AG04449 (cell line): ENCODE data around the gene RAD52.

ENCODE experiments used
- CTCF ChIA-PET: fragments of 350-600 bp; formaldehyde crosslinking; extraction: SDS; loops from one replicate; lab custom pipeline; 2021; ENCODE audit warnings: antibody characterized with exemption; lab: Yijun Ruan, JAX
- POLR2A ChIA-PET: fragments of 400-600, 350-600 bp; formaldehyde crosslinking; extraction: SDS; loops from one replicate; lab custom pipeline; 2020; ENCODE audit warnings: antibody characterized with exemption, inconsistent platforms; lab: Yijun Ruan, JAX
- DNase-seq: peaks from one replicate; pipeline ENCODE4 v3.0.0-alpha.2; 2010; ENCODE audit warnings: low read depth, low spot score
- H3K4me3 ChIP-seq: 2 replicates; pipeline ENCODE4 v1.5.1; 2011; ENCODE audit warnings: low read depth, mild to moderate bottlenecking, control low read depth, low read length
- TF ChIP-seq, protein P1 (sequence below): IDR thresholded peaks from one replicate; pipeline ENCODE4 v1.5.1; 2011; ENCODE audit warnings: mild to moderate bottlenecking, moderate library complexity, low read length, control low read depth, inconsistent platforms; ENCODE audit not compliant: insufficient read depth; ENCODE audit errors: missing control alignments

RAD52 gene

DNA sequence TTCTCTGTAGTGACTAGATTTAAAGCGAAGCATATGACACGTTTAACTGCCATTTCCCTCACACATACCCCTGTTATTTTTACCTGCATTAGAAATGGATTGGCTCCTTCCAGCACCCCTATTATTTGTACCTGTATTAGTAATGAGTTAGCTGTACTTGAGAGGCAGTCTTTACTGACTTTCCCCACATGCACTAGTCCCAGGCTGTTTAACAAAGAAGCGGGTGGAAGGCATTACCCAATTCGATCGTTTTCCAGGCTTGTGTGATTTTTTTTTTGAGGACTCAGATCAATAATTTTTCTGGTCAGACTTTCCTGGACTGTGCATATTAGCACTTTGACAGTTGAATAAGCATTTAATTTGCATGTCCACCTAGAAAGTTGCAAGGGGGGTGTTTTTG is 46.4 kb downstream of the RAD52 start:
- TF ChIP-seq, protein P1, sequence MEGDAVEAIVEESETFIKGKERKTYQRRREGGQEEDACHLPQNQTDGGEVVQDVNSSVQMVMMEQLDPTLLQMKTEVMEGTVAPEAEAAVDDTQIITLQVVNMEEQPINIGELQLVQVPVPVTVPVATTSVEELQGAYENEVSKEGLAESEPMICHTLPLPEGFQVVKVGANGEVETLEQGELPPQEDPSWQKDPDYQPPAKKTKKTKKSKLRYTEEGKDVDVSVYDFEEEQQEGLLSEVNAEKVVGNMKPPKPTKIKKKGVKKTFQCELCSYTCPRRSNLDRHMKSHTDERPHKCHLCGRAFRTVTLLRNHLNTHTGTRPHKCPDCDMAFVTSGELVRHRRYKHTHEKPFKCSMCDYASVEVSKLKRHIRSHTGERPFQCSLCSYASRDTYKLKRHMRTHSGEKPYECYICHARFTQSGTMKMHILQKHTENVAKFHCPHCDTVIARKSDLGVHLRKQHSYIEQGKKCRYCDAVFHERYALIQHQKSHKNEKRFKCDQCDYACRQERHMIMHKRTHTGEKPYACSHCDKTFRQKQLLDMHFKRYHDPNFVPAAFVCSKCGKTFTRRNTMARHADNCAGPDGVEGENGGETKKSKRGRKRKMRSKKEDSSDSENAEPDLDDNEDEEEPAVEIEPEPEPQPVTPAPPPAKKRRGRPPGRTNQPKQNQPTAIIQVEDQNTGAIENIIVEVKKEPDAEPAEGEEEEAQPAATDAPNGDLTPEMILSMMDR = no peak
- ChIA-PET CTCF (no interaction called here), POLR2A (no interaction called here)
- DNase-seq = no peak
- no peak overlapping the region for H3K4me3 ChIP-seq

DNA sequence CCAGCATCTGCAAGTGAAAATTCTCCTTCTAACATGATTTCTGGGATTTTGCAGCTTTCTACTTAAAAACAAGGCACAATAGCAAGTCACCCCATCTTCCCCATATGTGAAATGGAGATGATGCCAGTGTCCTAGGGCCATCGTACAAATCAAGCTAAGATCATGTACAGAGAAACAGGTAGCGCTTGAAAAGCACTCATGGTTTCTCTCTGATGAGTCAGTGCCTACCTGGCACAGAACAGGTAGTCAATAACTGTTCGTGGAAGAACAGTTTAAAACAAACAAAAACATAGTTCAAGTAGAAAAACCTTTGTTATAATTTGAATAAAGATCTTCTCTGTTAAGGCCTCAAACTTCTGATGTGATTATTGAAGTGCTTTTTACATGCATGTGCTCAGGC is 46.9 kb downstream of the RAD52 start:
- H3K4me3 ChIP-seq = no peak overlapping the region
- TF ChIP-seq, protein P1 = no peak
- DNase-seq = no peak
- POLR2A ChIA-PET = no interaction called here
- CTCF ChIA-PET = interaction anchor here (1.0 kb wide), 1 partner anchor 190 kb away, joined by 5 read pairs; no protein-coding TSS in a partner anchor

DNA sequence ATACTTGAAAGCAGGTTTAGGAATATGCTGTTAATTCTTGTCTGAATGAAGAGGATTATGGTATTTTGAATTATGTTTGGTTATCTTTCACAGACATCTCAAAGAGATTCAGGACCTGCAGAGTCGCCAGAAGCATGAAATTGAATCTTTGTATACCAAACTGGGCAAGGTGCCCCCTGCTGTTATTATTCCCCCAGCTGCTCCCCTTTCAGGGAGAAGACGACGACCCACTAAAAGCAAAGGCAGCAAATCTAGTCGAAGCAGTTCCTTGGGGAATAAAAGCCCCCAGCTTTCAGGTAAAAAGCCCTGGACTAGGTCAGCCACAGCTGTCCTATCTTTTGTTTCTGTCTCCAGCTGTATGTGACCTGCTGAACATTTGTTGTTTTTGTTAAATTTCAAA is 52.1 kb downstream of the RAD52 start:
- TF ChIP-seq, protein P1 = no peak
- POLR2A ChIA-PET = interaction anchor here (0.6 to 0.9 kb wide), 2 partner anchors 10 to 447 kb away, joined by 3 to 4 read pairs; no protein-coding TSS in a partner anchor
- CTCF ChIA-PET = interaction anchor here (1.5 to 3.0 kb wide), 3 partner anchors 52 to 327 kb away, joined by 5 to 21 read pairs (median 7); partner anchors contain the start of gene RAD52
- DNase-seq = no peak
- H3K4me3 ChIP-seq = no peak overlapping the region

DNA sequence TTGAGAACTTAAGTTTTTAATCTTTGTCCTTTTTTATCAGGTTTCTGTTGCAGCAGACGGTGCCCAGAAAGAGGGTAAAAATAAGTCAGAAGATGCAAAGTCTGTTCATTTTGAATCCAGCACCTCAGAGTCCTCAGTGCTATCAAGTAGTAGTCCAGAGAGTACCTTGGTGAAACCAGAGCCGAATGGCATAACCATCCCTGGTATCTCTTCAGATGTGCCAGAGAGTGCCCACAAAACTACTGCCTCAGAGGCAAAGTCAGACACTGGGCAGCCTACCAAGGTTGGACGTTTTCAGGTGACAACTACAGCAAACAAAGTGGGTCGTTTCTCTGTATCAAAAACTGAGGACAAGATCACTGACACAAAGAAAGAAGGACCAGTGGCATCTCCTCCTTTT is 53.5 kb downstream of the RAD52 start:
- ChIA-PET CTCF (interaction anchor here (3.0 kb wide), 1 partner anchor 80 kb away, joined by 21 read pairs; no protein-coding TSS in a partner anchor), POLR2A (no interaction called here)
- TF ChIP-seq, protein P1 = no peak
- no peak for DNase-seq
- no peak overlapping the region for H3K4me3 ChIP-seq

DNA sequence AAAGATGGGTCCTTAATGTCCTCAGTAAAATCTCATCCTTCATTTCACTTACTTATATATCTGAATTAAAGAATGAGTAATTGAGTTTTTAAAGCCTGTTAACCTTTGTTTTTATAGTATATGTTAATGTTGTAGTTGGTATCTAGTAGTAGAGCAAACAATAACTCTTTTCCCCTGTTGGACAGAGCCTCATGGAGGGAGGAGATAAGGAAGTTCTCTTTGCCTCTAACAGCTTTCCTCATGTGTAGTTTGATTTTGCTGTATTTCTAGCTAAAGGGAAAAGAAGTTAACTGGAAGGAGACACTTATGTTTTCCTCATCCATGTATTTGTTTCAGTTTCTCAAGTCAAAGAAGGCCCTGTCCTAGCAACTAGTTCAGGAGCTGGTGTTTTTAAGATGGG is 55.3 kb downstream of the RAD52 start:
- CTCF ChIA-PET = interaction anchor here (0.7 to 1.1 kb wide), 4 partner anchors 12 to 224 kb away, joined by 3 to 4 read pairs (median 3); partner anchors contain the start of gene RAD52
- no peak for DNase-seq
- TF ChIP-seq, protein P1 = no peak
- POLR2A ChIA-PET = no interaction called here
- H3K4me3 ChIP-seq = no peak overlapping the region

DNA sequence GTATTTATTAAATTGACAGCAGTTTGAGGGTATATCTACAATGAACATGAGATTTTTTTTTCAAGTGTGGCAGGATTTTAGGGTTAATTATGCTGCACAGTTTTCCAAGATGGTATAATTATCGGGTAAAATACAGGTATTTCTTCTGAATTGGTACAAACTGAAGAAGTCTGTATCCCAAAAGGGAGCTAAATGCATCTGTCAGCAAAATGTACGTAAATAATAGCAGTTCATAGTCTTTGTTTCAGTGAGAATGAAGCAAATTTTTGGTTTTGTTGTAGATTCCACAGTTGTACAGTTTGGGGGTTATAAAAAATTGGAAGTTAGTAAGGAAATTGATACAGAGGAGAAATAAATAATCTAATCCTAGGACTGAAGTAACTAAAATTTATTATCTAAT is 63.3 kb downstream of the RAD52 start:
- DNase-seq = no peak
- ChIA-PET POLR2A (no interaction called here), CTCF (interaction anchor here (1.1 kb wide), 1 partner anchor 316 kb away, joined by 3 read pairs; no protein-coding TSS in a partner anchor)
- TF ChIP-seq, protein P1 = no peak
- H3K4me3 ChIP-seq = no peak overlapping the region
